GM12878 (cell line): ENCODE results near the gene ZIC5.

ENCODE experiments used
- CTCF ChIP-seq, 3 experiments: IDR thresholded peaks in 2 of 3; conservative IDR thresholded peaks in 1 of 3; 2 replicates each; pipeline ENCODE4 v1.5.1; 2011; ENCODE audit warnings: low read depth in 3 of 3, low read length in 3 of 3, mild to moderate bottlenecking in 3 of 3, control low read depth in 2 of 3, moderate library complexity in 2 of 3, inconsistent platforms in 1 of 3, mixed read lengths in 1 of 3; ENCODE audit not compliant: control insufficient read depth in 2 of 3, insufficient read depth in 1 of 3; ENCODE audit errors: extremely low read depth in 1 of 3
- CUX1 ChIP-seq: IDR thresholded peaks from 2 replicates; pipeline ENCODE4 v1.6.1; 2012; ENCODE audit warnings: improper control_type of control experiment, low read depth, low read length; ENCODE audit not compliant: insufficient replicate concordance
- ETV6 ChIP-seq, 2 experiments: fragments of 450-650 bp in 1 of 2; IDR thresholded peaks in 1 of 2; conservative IDR thresholded peaks in 1 of 2; 2 replicates each; pipeline ENCODE4 v1.6.1; 2014; ENCODE audit warnings: antibody characterized with exemption in 1 of 2, borderline replicate concordance in 1 of 2, low read depth in 1 of 2, mild to moderate bottlenecking in 1 of 2, moderate library complexity in 1 of 2
- PAX5 ChIP-seq: IDR thresholded peaks from 2 replicates; pipeline ENCODE4 v1.6.1; 2011; ENCODE audit warnings: low read depth, low read length, borderline replicate concordance
- RAD21 ChIP-seq: IDR thresholded peaks from 2 replicates; pipeline ENCODE4 v1.6.1; 2011; ENCODE audit warnings: mild to moderate bottlenecking, low read depth, low read length, moderate library complexity; ENCODE audit not compliant: insufficient read depth
- RCOR1 ChIP-seq: conservative IDR thresholded peaks from 2 replicates; pipeline ENCODE4 v1.6.1; 2012; ENCODE audit warnings: low read depth, low read length, improper control_type of control experiment
- SIN3A ChIP-seq: IDR thresholded peaks from 2 replicates; pipeline ENCODE4 v1.6.1; 2012; ENCODE audit warnings: low read depth, low read length, improper control_type of control experiment
- TF ChIP-seq, protein P1 (sequence below): IDR thresholded peaks from 2 replicates; pipeline ENCODE4 v1.6.1; 2012; ENCODE audit warnings: mild to moderate bottlenecking, low read depth, low read length
- TF ChIP-seq, protein P2 (sequence below): IDR thresholded peaks from 2 replicates; pipeline ENCODE4 v1.6.1; 2012; ENCODE audit warnings: low read depth, low read length, improper control_type of control experiment

- TF ChIP-seq PAX5 (no peak), RAD21 (no peak), CTCF (IDR thresholded peaks at IDR 0.05 in 2 of 3, conservative IDR thresholded peaks at IDR 0.05 in 1 of 3; ENCODE audit: control insufficient read depth in 2 of 3, extremely low read depth in 1 of 3, insufficient read depth in 1 of 3, low read depth in 3 of 3, low read length in 3 of 3) (no peak), RCOR1 (no peak), ETV6 (conservative IDR thresholded peaks at IDR 0.05 in 1 of 2, IDR thresholded peaks at IDR 0.05 in 1 of 2; ENCODE audit: borderline replicate concordance in 1 of 2, low read depth in 1 of 2) (no peak), CUX1 (no peak), SIN3A (no peak)
- TF ChIP-seq, protein P1, sequence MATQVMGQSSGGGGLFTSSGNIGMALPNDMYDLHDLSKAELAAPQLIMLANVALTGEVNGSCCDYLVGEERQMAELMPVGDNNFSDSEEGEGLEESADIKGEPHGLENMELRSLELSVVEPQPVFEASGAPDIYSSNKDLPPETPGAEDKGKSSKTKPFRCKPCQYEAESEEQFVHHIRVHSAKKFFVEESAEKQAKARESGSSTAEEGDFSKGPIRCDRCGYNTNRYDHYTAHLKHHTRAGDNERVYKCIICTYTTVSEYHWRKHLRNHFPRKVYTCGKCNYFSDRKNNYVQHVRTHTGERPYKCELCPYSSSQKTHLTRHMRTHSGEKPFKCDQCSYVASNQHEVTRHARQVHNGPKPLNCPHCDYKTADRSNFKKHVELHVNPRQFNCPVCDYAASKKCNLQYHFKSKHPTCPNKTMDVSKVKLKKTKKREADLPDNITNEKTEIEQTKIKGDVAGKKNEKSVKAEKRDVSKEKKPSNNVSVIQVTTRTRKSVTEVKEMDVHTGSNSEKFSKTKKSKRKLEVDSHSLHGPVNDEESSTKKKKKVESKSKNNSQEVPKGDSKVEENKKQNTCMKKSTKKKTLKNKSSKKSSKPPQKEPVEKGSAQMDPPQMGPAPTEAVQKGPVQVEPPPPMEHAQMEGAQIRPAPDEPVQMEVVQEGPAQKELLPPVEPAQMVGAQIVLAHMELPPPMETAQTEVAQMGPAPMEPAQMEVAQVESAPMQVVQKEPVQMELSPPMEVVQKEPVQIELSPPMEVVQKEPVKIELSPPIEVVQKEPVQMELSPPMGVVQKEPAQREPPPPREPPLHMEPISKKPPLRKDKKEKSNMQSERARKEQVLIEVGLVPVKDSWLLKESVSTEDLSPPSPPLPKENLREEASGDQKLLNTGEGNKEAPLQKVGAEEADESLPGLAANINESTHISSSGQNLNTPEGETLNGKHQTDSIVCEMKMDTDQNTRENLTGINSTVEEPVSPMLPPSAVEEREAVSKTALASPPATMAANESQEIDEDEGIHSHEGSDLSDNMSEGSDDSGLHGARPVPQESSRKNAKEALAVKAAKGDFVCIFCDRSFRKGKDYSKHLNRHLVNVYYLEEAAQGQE, result no peak
- TF ChIP-seq, protein P2, sequence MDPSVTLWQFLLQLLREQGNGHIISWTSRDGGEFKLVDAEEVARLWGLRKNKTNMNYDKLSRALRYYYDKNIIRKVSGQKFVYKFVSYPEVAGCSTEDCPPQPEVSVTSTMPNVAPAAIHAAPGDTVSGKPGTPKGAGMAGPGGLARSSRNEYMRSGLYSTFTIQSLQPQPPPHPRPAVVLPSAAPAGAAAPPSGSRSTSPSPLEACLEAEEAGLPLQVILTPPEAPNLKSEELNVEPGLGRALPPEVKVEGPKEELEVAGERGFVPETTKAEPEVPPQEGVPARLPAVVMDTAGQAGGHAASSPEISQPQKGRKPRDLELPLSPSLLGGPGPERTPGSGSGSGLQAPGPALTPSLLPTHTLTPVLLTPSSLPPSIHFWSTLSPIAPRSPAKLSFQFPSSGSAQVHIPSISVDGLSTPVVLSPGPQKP, result no peak
These were observed 43.1 kb upstream of the ZIC5 start for GRCh38 chr13:100014621-100015020.
